ENCODE measurements around the gene OR2T33.

Gene OR2T33

DNA sequence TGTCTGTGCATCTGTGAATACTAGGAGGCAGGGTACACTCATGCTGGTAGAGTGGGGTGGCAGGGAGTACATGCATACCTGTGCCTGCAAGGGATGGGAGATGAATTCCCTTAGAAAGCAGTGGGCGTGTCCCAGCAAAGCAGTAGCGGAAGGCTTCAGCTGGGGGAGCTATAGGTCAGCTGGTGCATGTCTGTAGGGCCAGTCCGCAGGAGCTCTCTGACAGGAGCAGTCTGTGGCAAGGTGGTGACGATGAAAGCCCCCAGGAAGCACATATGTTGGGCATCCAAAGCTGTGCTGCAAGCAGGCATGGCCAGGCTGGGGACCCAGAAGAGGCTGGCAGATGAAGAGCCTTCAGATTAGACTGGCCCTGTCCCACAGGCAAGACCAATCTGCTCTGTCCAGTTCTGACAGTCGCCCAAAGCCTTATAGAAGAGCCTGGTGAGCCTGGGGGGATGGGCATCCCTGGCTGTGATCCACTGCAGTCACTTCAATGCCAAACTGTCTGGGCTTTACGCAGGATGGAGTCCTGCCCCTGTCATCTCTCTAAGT, 48.3 kb downstream of the OR2T33 start:
- H3K4me1 Mint-ChIP-seq (ENCODE audit: low read depth in 2 of 2) = no peaks in the 10 kb centered on the region
- H3K4me3 Mint-ChIP-seq = no peak overlapping the region
- DNase-seq (no peak), ATAC-seq (replicated peaks) (no peak)
- H3K27ac Mint-ChIP-seq = no peak overlapping the region
- H3K27me3 Mint-ChIP-seq = no peaks in the 10 kb centered on the region
- H3K36me3 Mint-ChIP-seq (ENCODE audit: insufficient read depth) = no peaks in the 10 kb centered on the region
- H3K9me3 Mint-ChIP-seq = peaks cover 15 to 25% of the 10 kb centered on the region in 2 donors

GRCh38 chr1:248225537-248225936, 52.2 kb downstream of the OR2T33 start:
- Mint-ChIP-seq H3K4me1 (ENCODE audit: low read depth in 2 of 2) (no peaks in the 10 kb centered on the region), H3K36me3 (ENCODE audit: insufficient read depth) (no peaks in the 10 kb centered on the region), H3K4me3 (no peak overlapping the region), H3K27me3 (no peaks in the 10 kb centered on the region), H3K27ac (no peak overlapping the region), H3K9me3 (peaks cover 15 to 25% of the 10 kb centered on the region in 2 donors)
- no peak for DNase-seq
- no peak for ATAC-seq (replicated peaks)
